ENCODE data around the gene ASPHD2. TPM values are rescaled to one million over a fixed set of nuclear protein-coding genes. Genes with fewer than 3 reads are reported as not detected.
A peak's percentile ranks its signal among the peaks of the same experiment; 100 is the strongest.

Gene ASPHD2
- total and polyA plus RNA-seq, 8 donors: 0.45 to 48.4 (median 3.9) TPM

GRCh38 chr22:26476705-26477340 is 47.8 kb downstream of the ASPHD2 start:
- no peaks in the 10 kb centered on the region for H3K9me3 ChIP-seq
- intact Hi-C loops (cut with DNase I; ENCODE audit: low total_unique reads): no loop called here
- H3K36me3 ChIP-seq: peaks cover 26 to 75% (median 66%) of the 10 kb centered on the region in 4 donors
- no peak overlapping the region for H3K27ac ChIP-seq
- peaks cover 28 to 51% (median 30%) of the 10 kb centered on the region in 4 donors for H3K4me1 ChIP-seq
- no peak for TF ChIP-seq POLR2AphosphoS5 (IDR thresholded peaks at IDR 0.05)
- no peak for TF ChIP-seq POLR2A (IDR thresholded peaks at IDR 0.05)
- no peak for TF ChIP-seq EP300 (IDR thresholded peaks at IDR 0.05)
- TF ChIP-seq CTCF (IDR thresholded peaks at IDR 0.05): no peak
- no peaks in the 10 kb centered on the region for H3K27me3 ChIP-seq
- no peak for DNase-seq
- no peak overlapping the region for H3K4me3 ChIP-seq
- WGBS, 5 donors: 82 to 96% (median 86%) methylated on average over 4 of the region's 4 CpGs

GRCh38 chr22:26477341-26477731 is 48.3 kb downstream of the ASPHD2 start:
- no peaks in the 10 kb centered on the region for H3K9me3 ChIP-seq
- H3K27ac ChIP-seq: no peak overlapping the region
- H3K36me3 ChIP-seq: peaks cover 24 to 70% (median 61%) of the 10 kb centered on the region in 4 donors
- TF ChIP-seq CTCF (IDR thresholded peaks at IDR 0.05) (no peak), POLR2A (IDR thresholded peaks at IDR 0.05) (no peak), EP300 (IDR thresholded peaks at IDR 0.05) (no peak), POLR2AphosphoS5 (IDR thresholded peaks at IDR 0.05) (no peak)
- peaks cover 31 to 56% (median 35%) of the 10 kb centered on the region in 4 donors for H3K4me1 ChIP-seq
- no peaks in the 10 kb centered on the region for H3K27me3 ChIP-seq
- WGBS, 5 donors: 38 to 45% (median 41%) methylated on average over 4 of the region's 4 CpGs
- DNase-seq: no peak
- H3K4me3 ChIP-seq: no peak overlapping the region
- intact Hi-C loops (cut with DNase I; ENCODE audit: low total_unique reads): no loop called here

- peak overlapping the region in 4 of 5 donors; percentile 38 to 65 (median 56) for H3K27ac ChIP-seq
- DNase-seq: peak in 1 of 2 donors; percentile 33
- no peaks in the 10 kb centered on the region for H3K9me3 ChIP-seq
- H3K4me1 ChIP-seq: peaks cover 41 to 69% (median 48%) of the 10 kb centered on the region in 4 donors
- no peaks in the 10 kb centered on the region for H3K27me3 ChIP-seq
- peak overlapping the region in 3 of 4 donors; percentile 20 to 34 (median 24) for H3K4me3 ChIP-seq
- peaks cover 15 to 51% (median 42%) of the 10 kb centered on the region in 4 donors for H3K36me3 ChIP-seq
- WGBS, 5 donors: 32 to 46% (median 35%) methylated on average over 12 of the region's 12 CpGs
- intact Hi-C loops (cut with DNase I; ENCODE audit: low total_unique reads): no loop called here
- TF ChIP-seq EP300 (IDR thresholded peaks at IDR 0.05): no peak
- TF ChIP-seq CTCF (IDR thresholded peaks at IDR 0.05): no peak
- TF ChIP-seq POLR2AphosphoS5 (IDR thresholded peaks at IDR 0.05): no peak
- TF ChIP-seq POLR2A (IDR thresholded peaks at IDR 0.05): no peak
These were observed 50.2 kb downstream of the ASPHD2 start for GRCh38 chr22:26479043-26479791.

GRCh38 chr22:26479792-26480610 is 50.9 kb downstream of the ASPHD2 start:
- intact Hi-C loops (cut with DNase I; ENCODE audit: low total_unique reads): no loop called here
- DNase-seq: peak in 1 of 2 donors; percentile 26

More at GRCh38 chr22:26479792-26480610, 50.9 kb downstream of the ASPHD2 start:
- H3K4me1 ChIP-seq: peaks cover 49 to 69% (median 56%) of the 10 kb centered on the region in 4 donors
- H3K36me3 ChIP-seq: peaks cover 10 to 43% (median 35%) of the 10 kb centered on the region in 4 donors
- WGBS, 5 donors: 36 to 54% (median 53%) methylated on average over 12 of the region's 12 CpGs
- TF ChIP-seq CTCF (IDR thresholded peaks at IDR 0.05) (no peak), EP300 (IDR thresholded peaks at IDR 0.05) (no peak), POLR2A (IDR thresholded peaks at IDR 0.05) (no peak), POLR2AphosphoS5 (IDR thresholded peaks at IDR 0.05) (no peak)
- H3K27ac ChIP-seq: peak overlapping the region in 4 of 5 donors; percentile 38 to 65 (median 56)
- H3K27me3 ChIP-seq: no peaks in the 10 kb centered on the region
- H3K4me3 ChIP-seq: peak overlapping the region in 3 of 4 donors; percentile 20 to 34 (median 24)
- H3K9me3 ChIP-seq: no peaks in the 10 kb centered on the region
